Measurements from ENCODE around the gene IQCF6.

DNA sequence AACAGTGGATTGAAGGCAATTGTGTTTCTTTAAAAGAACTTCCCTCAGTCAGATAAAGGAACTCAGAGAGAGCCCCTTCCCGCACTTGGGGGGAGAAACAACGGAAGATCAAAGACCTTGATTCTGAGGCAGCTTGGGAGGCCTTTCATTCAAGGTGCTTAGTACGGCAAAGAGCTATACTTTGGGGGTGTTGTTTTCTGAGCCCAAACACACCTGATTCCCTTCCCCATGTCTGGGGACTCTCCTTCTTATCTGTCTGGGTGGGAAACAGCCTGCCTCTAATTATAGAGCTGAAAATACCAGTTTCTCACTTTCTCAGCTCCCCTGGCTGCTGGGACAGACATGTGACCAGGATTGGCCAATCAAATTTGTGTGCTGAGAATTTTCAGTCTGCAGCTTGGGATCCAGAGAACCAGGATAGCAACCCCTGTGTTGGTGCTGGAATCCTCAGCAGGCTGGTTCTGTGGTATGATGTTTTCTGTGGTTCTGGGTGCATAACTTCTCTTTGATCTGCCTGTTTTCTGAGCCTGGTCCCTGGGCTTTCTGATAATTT is 19.4 kb upstream of the IQCF6 start:
- TF ChIP-seq, protein P1, sequence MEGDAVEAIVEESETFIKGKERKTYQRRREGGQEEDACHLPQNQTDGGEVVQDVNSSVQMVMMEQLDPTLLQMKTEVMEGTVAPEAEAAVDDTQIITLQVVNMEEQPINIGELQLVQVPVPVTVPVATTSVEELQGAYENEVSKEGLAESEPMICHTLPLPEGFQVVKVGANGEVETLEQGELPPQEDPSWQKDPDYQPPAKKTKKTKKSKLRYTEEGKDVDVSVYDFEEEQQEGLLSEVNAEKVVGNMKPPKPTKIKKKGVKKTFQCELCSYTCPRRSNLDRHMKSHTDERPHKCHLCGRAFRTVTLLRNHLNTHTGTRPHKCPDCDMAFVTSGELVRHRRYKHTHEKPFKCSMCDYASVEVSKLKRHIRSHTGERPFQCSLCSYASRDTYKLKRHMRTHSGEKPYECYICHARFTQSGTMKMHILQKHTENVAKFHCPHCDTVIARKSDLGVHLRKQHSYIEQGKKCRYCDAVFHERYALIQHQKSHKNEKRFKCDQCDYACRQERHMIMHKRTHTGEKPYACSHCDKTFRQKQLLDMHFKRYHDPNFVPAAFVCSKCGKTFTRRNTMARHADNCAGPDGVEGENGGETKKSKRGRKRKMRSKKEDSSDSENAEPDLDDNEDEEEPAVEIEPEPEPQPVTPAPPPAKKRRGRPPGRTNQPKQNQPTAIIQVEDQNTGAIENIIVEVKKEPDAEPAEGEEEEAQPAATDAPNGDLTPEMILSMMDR (IDR thresholded peaks at IDR 0.05) = no peak
- TF ChIP-seq ZFX (IDR thresholded peaks at IDR 0.05; ENCODE audit: borderline replicate concordance) = no peak
